Thyroid gland (tissue), 4 donors: Measurements from ENCODE around the gene CCNG1. TPM values are rescaled to one million over a fixed set of nuclear protein-coding genes. Genes with fewer than 3 reads are reported as not detected.
"Not testable (repeated sequence)": the region's sequence is repeated elsewhere in the genome, so short reads cannot be mapped to it uniquely, and the experiment has no call there.

ENCODE experiments used
- DNase-seq, 2 donors: peaks; one replicate each; pipeline ENCODE4 v3.0.0-alpha.2; 2019
- H3K27ac ChIP-seq, 3 donors: fragments of 200-600 bp; sonication (generic); 1 replicate in 2 of 3; 2 replicates in 1 of 3; pipeline ENCODE4 v1.5.1; 2016 to 2019; ENCODE audit warnings: mild to moderate bottlenecking in 1 of 3, moderate library complexity in 1 of 3
- H3K27me3 ChIP-seq: fragments of 200-600 bp; sonication (generic); one replicate; pipeline ENCODE4 v1.5.1; 2019
- H3K36me3 ChIP-seq, 2 donors: fragments of 200-600 bp; sonication (generic); one replicate each; pipeline ENCODE4 v1.5.1; 2016 to 2019
- H3K4me1 ChIP-seq, 2 donors: fragments of 200-600 bp; sonication (generic); one replicate each; pipeline ENCODE4 v1.5.1; 2017 to 2019
- H3K4me3 ChIP-seq, 3 donors: fragments of 200-600 bp; sonication (generic); replicated peaks in 1 of 3; 1 replicate in 2 of 3; 2 replicates in 1 of 3; pipeline ENCODE4 v1.5.1; 2016; ENCODE audit warnings: mild to moderate bottlenecking in 1 of 3
- H3K9me3 ChIP-seq: fragments of 200-600 bp; sonication (generic); one replicate; pipeline ENCODE4 v1.5.1; 2017
- POLR2A ChIP-seq, 2 donors: fragments of 450-650 bp; IDR thresholded peaks; one replicate each; pipeline ENCODE4 v1.6.1; 2017; ENCODE audit warnings: antibody characterized with exemption in 2 of 2, mild to moderate bottlenecking in 2 of 2, moderate library complexity in 1 of 2
- WGBS, 2 donors: methylation state at CpG; one replicate each; pipeline ENCODE4 v1.1.5; 2017; 5-methylcytosine and 5-hydroxymethylcytosine counted together
- intact Hi-C: fragments of 100-400 bp; cut with DNase I; formaldehyde crosslinking; loops from one replicate; pipeline ENCODE4 v1.15.1; 2023
- total RNA-seq, 4 donors: library from RNA; depleted of rRNA; stranded (reverse); fragments of >200 nt; gene quantifications; one replicate each; pipeline ENCODE4 v1.2.3, GENCODE V29; 2016
- TF ChIP-seq, protein P1 (sequence below), 6 experiments: fragments of 200-600 bp in 3 of 6; fragments of 450-650 bp in 3 of 6; sonication (generic) in 3 of 6; IDR thresholded peaks; one replicate each; pipeline ENCODE4 v1.5.1; 2016 to 2019; ENCODE audit warnings: antibody characterized with exemption in 6 of 6, mild to moderate bottlenecking in 2 of 6, inconsistent platforms in 1 of 6, moderate library complexity in 1 of 6

CCNG1 gene, protein sequence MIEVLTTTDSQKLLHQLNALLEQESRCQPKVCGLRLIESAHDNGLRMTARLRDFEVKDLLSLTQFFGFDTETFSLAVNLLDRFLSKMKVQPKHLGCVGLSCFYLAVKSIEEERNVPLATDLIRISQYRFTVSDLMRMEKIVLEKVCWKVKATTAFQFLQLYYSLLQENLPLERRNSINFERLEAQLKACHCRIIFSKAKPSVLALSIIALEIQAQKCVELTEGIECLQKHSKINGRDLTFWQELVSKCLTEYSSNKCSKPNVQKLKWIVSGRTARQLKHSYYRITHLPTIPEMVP
- 100 to 1,000 TPM; 116 to 149 (median 125) TPM for total RNA-seq

DNA sequence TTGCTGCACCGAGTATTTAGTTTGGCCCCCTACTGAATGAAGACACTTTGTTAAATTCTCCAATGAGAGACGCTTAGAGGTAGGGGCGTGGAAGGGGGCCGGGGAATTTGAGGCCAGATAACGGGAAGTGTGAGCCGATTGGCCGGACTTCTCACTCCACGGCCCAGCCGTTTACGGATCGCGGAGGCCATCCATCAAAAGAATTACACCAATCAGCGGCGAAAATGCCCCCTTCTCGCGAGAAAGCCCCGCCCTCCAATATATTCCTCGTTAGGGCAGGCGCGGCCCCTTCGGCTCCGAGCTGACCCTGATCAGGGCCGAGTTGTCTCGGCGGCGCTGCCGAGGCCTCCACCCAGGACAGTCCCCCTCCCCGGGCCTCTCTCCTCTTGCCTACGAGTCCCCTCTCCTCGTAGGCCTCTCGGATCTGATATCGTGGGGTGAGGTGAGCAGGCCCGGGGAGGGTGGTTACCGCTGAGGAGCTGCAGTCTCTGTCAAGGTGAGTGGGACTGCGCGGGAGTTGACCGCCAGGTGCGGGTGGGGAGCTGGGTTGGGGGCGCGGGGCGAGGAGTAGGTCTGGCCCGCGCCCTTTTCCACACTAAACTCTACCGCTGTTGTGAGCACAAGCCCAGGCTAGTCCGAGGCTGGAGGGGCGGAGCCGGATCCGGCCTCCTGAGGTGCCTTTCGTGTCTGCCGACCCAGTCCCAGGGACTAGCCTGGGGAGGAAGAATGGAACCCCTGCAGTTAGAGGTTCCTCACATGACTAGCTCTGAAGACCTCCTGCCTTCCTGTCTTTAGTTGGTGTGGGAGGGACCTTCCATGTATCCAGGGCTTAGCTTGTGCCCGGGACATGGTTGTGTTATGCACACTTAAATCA, at the start of gene CCNG1:
TSS of gene CCNG1 (plus strand) at position 287 of the 874 bp plus-strand sequence. CDS start 1,662 bp downstream, outside the sequence.
- Histone ChIP-seq H3K36me3 (peaks cover 6 to 7% of the 10 kb centered on the region in 2 donors), H3K4me1 (peaks cover 18 to 25% of the 10 kb centered on the region in 2 donors), H3K27ac (peak within 1 kb of the TSS; percentile 65 to 88 (median 85)), H3K4me3 (peak within 1 kb of the TSS; percentile 49 to 99 (median 83)), H3K27me3 (no peaks in the 10 kb centered on the region), H3K9me3 (no peaks in the 10 kb centered on the region)
- intact Hi-C loops, result no loop called here
- TF ChIP-seq POLR2A (IDR thresholded peaks at IDR 0.05), result peak in 1 of 2 donors; percentile 89
- TF ChIP-seq, protein P1, sequence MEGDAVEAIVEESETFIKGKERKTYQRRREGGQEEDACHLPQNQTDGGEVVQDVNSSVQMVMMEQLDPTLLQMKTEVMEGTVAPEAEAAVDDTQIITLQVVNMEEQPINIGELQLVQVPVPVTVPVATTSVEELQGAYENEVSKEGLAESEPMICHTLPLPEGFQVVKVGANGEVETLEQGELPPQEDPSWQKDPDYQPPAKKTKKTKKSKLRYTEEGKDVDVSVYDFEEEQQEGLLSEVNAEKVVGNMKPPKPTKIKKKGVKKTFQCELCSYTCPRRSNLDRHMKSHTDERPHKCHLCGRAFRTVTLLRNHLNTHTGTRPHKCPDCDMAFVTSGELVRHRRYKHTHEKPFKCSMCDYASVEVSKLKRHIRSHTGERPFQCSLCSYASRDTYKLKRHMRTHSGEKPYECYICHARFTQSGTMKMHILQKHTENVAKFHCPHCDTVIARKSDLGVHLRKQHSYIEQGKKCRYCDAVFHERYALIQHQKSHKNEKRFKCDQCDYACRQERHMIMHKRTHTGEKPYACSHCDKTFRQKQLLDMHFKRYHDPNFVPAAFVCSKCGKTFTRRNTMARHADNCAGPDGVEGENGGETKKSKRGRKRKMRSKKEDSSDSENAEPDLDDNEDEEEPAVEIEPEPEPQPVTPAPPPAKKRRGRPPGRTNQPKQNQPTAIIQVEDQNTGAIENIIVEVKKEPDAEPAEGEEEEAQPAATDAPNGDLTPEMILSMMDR (IDR thresholded peaks at IDR 0.05), result peak in 2 of 6 experiments; percentile 10 to 33
- peak; percentile 95 to 96 for DNase-seq
- 0 to 5% methylated on average over 28 to 45 of the region's 51 CpGs for WGBS, 2 donors

DNA sequence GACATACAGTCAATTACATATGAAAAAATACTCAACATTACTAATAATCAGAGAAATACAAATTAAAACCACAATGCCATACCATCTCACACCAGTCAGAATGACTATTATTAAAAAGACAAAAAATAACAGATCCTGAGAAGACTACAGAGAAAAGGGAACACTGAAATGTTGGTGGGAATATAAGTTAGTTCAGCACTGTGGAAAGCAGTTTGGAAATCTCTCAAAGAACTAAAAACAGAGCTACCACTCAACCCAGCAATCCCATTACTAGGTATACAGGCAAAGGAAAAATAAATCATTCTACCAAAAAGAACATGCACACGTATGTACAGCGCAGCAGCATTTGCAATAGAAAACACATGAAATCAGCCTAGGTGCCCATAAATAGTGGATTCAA, 41.6 kb upstream of the CCNG1 start:
- TF ChIP-seq, protein P1 (IDR thresholded peaks at IDR 0.05), result no peak
- TF ChIP-seq POLR2A (IDR thresholded peaks at IDR 0.05), result no peak
- intact Hi-C loops, result no loop called here
- Histone ChIP-seq H3K4me1 (no peaks in the 10 kb centered on the region), H3K4me3 (no peak overlapping the region), H3K27ac (no peak overlapping the region), H3K9me3 (no peaks in the 10 kb centered on the region), H3K36me3 (no peaks in the 10 kb centered on the region), H3K27me3 (no peaks in the 10 kb centered on the region)
- DNase-seq, result no peak
- 99% methylated on average over 2 of the region's 2 CpGs for WGBS, 2 donors

DNA sequence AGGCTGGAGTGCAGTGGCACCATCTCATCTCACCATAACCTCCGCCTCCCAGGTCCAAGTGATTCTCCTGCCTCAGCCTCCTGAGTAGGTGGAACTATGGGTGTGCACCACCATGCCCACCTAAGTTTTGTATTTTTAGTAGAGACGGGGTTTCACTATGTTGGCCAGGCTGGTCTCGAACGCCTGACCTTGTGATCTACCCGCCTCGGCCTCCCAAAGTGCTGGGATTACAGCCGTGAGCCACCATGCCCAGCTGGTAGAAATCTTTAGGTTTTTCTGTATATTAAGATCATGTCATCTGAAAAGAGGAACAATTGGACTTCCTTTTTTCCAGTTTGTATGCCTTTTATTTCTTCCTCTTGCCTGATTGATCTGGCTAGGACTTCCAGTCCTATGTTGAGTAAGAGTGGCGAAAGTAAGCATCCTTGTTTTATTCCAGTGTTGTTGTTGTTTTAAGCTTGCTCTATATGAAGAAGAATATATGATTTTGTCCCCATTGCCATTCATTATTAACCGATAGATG, 40.5 kb upstream of the CCNG1 start:
- H3K4me1 ChIP-seq, result not testable (repeated sequence)

DNA sequence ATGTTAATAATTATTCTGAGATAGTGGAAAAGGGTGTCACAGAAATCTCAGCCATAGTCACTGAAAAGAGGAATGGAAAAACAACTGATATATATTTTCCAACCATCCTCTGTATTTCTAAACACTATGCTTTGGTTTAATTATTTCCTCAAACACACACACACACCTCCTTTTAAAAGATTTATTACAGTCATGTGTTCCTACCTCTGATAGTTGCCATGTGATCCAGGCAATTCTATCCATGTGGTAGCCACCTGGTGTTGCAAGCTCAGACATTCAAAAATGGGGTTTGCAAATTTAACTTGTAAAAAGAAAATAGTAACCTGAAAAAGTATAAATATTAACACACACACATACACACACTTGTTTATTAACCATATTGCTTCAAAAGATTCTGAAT, 40.0 kb upstream of the CCNG1 start:
- Histone ChIP-seq H3K27me3 (no peaks in the 10 kb centered on the region), H3K4me3 (no peak overlapping the region), H3K9me3 (no peaks in the 10 kb centered on the region), H3K4me1 (no peaks in the 10 kb centered on the region), H3K27ac (no peak overlapping the region), H3K36me3 (no peaks in the 10 kb centered on the region)
- intact Hi-C loops, result no loop called here
- DNase-seq, result no peak
- no peak for TF ChIP-seq POLR2A (IDR thresholded peaks at IDR 0.05)
- TF ChIP-seq, protein P1 (IDR thresholded peaks at IDR 0.05), result no peak

More for the DNA sequence above, 40.5 kb upstream of the CCNG1 start:
- H3K36me3 ChIP-seq, H3K9me3 ChIP-seq, H3K27ac ChIP-seq, H3K4me3 ChIP-seq, DNase-seq, intact Hi-C loops, H3K27me3 ChIP-seq: not testable (repeated sequence)
- 88 to 95% methylated on average over 9 of the region's 9 CpGs for WGBS, 2 donors

DNA sequence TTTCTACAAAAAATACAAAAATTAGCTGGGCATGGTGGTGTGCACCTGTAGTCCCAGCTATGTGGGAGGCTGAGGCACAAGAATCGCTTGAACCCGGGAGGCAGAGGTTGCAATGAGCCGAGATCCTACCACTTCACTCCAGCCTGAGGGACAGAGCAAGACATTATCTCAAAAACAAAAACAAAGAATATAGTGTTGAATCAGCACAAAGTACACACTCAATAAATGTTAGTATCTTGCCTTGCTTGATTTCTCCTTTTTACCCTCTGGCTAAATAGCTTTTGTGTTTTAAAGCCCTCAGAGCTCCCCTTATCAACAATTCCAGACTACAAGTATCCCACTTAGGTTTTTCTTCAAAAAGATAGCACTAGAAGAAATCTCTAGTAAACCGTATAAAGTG, 37.5 kb upstream of the CCNG1 start:
- Histone ChIP-seq H3K36me3 (no peaks in the 10 kb centered on the region), H3K27ac (no peak overlapping the region), H3K4me3 (no peak overlapping the region), H3K27me3 (no peaks in the 10 kb centered on the region), H3K4me1 (no peaks in the 10 kb centered on the region), H3K9me3 (no peaks in the 10 kb centered on the region)
- no peak for TF ChIP-seq POLR2A (IDR thresholded peaks at IDR 0.05)
- TF ChIP-seq, protein P1 (IDR thresholded peaks at IDR 0.05), result no peak
- WGBS, 2 donors, result 74 to 84% methylated on average over 4 of the region's 4 CpGs
- intact Hi-C loops, result loop anchor here (10.0 kb wide), 1 partner anchor 85 kb away; no protein-coding TSS in a partner anchor
- no peak for DNase-seq
